Tibial artery (tissue), 4 donors: ENCODE results near the gene MGA.
A peak's percentile ranks its signal among the peaks of the same experiment; 100 is the strongest.

Experiments used
- DNase-seq, 2 donors: peaks; one replicate each; pipeline ENCODE4 v3.0.0-alpha.2; 2019
- H3K27ac ChIP-seq, 2 donors: fragments of 200-600 bp; sonication (generic) in 1 of 2; 1 replicate in 1 of 2; 2 replicates in 1 of 2; pipeline ENCODE4 v1.5.1; 2018 to 2019; ENCODE audit warnings: mild to moderate bottlenecking in 1 of 2
- H3K27me3 ChIP-seq, 2 donors: fragments of 200-600 bp; sonication (generic) in 1 of 2; one replicate each; pipeline versions ENCODE4 v1.5.1 to v1.6.0; 2016 to 2019
- H3K36me3 ChIP-seq, 3 donors: fragments of 200-600 bp; sonication (generic) in 2 of 3; one replicate each; pipeline ENCODE4 v1.5.1; 2016 to 2019; ENCODE audit warnings: mild to moderate bottlenecking in 2 of 3
- H3K4me1 ChIP-seq, 4 donors: fragments of 200-600 bp; sonication (generic) in 2 of 4; 1 replicate in 3 of 4; 2 replicates in 1 of 4; pipeline ENCODE4 v1.5.1; 2016 to 2019
- H3K4me3 ChIP-seq, 2 donors: fragments of 200-600 bp; sonication (generic) in 1 of 2; 1 replicate in 1 of 2; 2 replicates in 1 of 2; pipeline ENCODE4 v1.5.1; 2018 to 2019; ENCODE audit warnings: mild to moderate bottlenecking in 2 of 2
- H3K9me3 ChIP-seq, 3 donors: fragments of 200-600 bp; sonication (generic) in 1 of 3; one replicate each; pipeline ENCODE4 v1.5.1; 2016 to 2019
- intact Hi-C: fragments of 100-400 bp; cut with DNase I; formaldehyde crosslinking; loops from one replicate; pipeline ENCODE4 v1.15.0; 2023; ENCODE audit warnings: low total_unique reads
- TF ChIP-seq, protein P1 (sequence below), 2 experiments: fragments of 200-600 bp in 1 of 2; fragments of 450-650 bp in 1 of 2; IDR thresholded peaks; one replicate each; pipeline ENCODE4 v1.5.1; 2017 to 2019; ENCODE audit warnings: antibody characterized with exemption in 2 of 2, mild to moderate bottlenecking in 1 of 2, moderate library complexity in 1 of 2

Gene MGA

DNA sequence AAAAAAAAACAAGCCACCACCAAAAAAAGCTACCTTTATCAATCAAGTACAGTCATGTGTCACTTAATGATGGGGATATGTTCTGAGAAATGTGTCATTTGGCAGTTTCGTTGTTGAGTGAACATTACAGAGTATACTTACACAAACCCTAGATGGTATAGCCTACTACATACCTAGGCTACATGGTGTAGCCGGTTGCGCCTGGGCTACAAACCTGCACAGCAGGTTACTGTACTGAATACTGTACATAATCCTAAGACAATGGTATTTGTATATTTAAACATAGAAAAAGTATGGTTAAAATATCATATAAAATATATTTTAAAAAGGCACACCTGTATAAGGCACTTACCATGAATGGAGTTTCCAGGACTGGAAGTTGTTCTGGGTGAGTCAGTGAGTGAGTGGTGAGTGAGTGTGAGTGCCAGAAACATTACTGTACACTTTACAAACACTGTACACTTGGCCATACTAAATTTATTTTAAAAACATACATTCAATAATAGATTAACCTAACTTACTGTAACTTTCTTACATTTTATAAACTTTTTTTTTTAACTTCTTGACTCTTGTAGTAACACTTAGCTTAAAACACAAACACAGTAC is 141.7 kb downstream of the MGA start:
- TF ChIP-seq, protein P1, sequence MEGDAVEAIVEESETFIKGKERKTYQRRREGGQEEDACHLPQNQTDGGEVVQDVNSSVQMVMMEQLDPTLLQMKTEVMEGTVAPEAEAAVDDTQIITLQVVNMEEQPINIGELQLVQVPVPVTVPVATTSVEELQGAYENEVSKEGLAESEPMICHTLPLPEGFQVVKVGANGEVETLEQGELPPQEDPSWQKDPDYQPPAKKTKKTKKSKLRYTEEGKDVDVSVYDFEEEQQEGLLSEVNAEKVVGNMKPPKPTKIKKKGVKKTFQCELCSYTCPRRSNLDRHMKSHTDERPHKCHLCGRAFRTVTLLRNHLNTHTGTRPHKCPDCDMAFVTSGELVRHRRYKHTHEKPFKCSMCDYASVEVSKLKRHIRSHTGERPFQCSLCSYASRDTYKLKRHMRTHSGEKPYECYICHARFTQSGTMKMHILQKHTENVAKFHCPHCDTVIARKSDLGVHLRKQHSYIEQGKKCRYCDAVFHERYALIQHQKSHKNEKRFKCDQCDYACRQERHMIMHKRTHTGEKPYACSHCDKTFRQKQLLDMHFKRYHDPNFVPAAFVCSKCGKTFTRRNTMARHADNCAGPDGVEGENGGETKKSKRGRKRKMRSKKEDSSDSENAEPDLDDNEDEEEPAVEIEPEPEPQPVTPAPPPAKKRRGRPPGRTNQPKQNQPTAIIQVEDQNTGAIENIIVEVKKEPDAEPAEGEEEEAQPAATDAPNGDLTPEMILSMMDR (IDR thresholded peaks at IDR 0.05): no peak
- Histone ChIP-seq H3K27ac (no peak overlapping the region), H3K4me1 (peaks cover 0 to 26% (median 9%) of the 10 kb centered on the region in 4 donors), H3K27me3 (no peaks in the 10 kb centered on the region), H3K36me3 (peaks cover 11 to 27% (median 14%) of the 10 kb centered on the region in 3 donors), H3K9me3 (no peaks in the 10 kb centered on the region), H3K4me3 (no peak overlapping the region)
- intact Hi-C loops: no loop called here
- no peak for DNase-seq

DNA sequence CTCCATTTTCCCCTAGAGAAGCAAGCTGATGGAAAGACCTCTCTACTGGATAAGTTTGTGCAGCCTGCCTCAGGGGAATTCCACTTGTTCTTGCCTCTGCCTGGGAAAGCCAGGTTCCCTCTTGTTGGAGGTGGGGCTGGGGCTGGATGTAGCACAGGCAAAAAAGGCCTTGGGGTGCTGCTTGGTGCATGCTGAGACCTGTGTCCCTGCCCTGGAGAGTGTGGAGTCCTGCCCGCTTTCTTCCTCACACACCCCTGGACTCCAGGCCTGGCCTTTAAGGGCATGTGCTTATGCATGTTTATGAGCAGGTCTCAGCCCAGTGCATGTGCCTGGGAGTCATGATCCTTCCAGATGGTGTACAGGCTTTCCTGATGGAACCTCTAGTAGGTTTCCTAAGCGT is 144.2 kb downstream of the MGA start:
- Histone ChIP-seq H3K4me1 (peaks cover 0 to 21% (median 6%) of the 10 kb centered on the region in 4 donors), H3K27me3 (no peaks in the 10 kb centered on the region), H3K9me3 (no peaks in the 10 kb centered on the region), H3K36me3 (peaks cover 11 to 27% (median 14%) of the 10 kb centered on the region in 3 donors), H3K27ac (peak overlapping the region; percentile 18 to 31), H3K4me3 (no peak overlapping the region)
- intact Hi-C loops: no loop called here
- TF ChIP-seq, protein P1 (IDR thresholded peaks at IDR 0.05): no peak
- DNase-seq: no peak

DNA sequence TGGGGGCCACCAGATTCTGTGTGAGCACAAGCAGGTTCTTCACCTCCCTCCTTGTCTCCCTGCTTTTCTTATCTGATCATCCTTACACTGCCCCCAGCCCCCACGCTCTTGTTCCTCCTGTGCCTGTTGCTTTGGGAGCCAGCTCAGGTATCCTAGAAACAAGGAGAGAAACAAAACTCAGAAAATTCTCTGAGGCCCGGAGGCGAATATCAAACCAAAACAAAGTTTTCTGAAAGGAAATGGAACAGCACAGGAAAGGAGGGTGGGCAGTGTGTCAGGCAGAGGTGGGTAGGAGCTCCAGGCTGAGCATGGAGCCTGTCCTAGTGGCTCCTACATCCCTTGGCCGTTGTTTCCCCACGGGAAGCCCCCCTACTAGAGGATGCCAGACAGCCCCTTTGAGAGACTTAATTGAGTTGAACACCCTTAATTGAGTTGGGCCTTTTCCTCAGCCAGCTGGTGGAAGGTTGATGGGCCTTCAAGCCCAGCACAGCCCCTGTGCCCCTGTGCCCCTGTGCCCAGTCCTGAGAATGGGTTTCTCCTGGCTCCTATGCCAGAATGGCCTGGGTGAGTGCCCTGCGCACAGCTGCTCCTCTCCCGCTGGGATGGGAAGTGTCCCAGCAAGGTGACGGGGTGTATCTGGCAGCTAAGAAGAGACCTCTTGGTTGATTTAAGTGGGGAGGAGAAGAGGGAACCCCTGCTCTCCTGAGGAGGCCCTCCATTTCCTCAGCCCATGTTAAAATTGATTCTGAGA is 144.9 kb downstream of the MGA start:
- Histone ChIP-seq H3K4me3 (no peak overlapping the region), H3K27me3 (no peaks in the 10 kb centered on the region), H3K9me3 (no peaks in the 10 kb centered on the region), H3K4me1 (peaks cover 0 to 21% (median 6%) of the 10 kb centered on the region in 4 donors), H3K27ac (peak overlapping the region; percentile 18 to 31), H3K36me3 (peaks cover 5 to 22% (median 9%) of the 10 kb centered on the region in 3 donors)
- intact Hi-C loops: no loop called here
- DNase-seq: no peak
- TF ChIP-seq, protein P1 (IDR thresholded peaks at IDR 0.05): no peak

DNA sequence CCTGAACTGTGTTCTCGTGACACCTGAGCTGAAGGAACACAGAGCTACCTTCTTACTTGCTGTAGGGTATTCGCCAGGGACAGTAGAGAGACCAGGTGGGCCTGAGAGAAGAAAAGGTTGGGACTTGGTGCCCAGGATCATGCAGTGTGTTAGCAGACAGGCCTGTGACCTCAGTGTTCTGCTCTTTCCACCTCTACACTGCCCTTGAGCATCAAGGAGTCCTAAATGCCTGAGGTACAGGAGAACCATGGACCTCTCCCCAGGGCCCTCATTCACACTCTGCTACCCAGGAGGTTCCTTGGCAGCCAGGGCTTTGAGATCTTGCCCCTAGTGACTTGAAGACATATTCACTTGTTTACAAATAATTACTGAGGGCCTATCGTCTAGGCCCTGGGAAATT is 145.5 kb downstream of the MGA start:
- H3K27ac ChIP-seq: no peak overlapping the region
- TF ChIP-seq, protein P1 (IDR thresholded peaks at IDR 0.05): no peak
- no peaks in the 10 kb centered on the region for H3K9me3 ChIP-seq
- no peak for DNase-seq
- H3K4me1 ChIP-seq: peaks cover 0 to 21% (median 6%) of the 10 kb centered on the region in 4 donors
- H3K27me3 ChIP-seq: no peaks in the 10 kb centered on the region
- intact Hi-C loops: loop anchor here (2.0 kb wide), 1 partner anchor 33 kb away; no protein-coding TSS in a partner anchor
- peaks cover 0 to 16% (median 2%) of the 10 kb centered on the region in 3 donors for H3K36me3 ChIP-seq
- H3K4me3 ChIP-seq: no peak overlapping the region

DNA sequence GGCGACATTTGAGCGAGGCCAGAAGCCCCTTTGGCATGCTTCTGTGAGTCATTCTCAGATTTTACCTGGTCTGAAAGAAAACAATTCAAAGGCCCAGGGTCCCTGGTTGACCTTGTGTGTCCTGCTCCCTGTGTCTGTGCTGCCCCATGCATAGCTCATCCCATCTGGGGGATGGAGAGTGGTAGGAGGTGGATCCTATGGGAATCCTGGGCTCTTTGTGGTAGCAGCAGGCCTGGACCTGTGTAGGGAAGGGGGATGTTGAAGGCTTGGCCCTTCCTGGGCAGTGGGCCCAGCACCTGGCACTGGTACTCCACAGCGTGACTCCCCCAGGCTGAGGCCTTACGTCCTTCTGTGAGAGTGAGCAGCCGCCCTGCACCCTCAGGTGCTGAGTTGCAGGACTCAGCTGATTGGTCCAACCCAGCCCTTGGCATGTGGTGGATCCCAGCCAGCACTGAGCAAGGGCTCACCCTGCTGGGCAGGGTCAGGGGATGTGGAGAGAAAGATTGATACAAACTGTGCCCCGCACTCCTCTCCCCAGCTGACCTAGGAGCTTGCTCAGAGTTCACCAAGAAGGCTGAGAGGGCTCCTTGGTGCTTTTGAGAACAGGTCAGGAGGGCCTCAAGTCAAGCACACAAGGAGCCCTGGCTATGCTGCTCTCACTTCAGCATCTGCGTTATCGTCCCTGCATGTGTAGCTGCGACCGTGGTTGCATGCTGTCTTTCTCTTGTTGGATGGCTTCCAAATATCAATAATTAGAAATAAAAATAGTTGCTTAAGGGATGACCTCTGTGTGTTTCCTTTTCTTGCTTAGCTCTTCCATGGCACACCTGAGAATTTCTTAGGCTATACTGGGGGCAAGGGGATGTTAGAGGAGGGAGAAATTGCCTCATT is 146.3 kb downstream of the MGA start:
- Histone ChIP-seq H3K4me3 (no peak overlapping the region), H3K9me3 (no peaks in the 10 kb centered on the region), H3K27ac (no peak overlapping the region), H3K4me1 (peaks cover 0 to 21% (median 6%) of the 10 kb centered on the region in 4 donors), H3K36me3 (peaks cover 0 to 10% (median 0%) of the 10 kb centered on the region in 3 donors), H3K27me3 (no peaks in the 10 kb centered on the region)
- TF ChIP-seq, protein P1 (IDR thresholded peaks at IDR 0.05): no peak
- intact Hi-C loops: loop anchor here (2.0 kb wide), 1 partner anchor 34 kb away; no protein-coding TSS in a partner anchor
- no peak for DNase-seq
